GM18498 (cell line): ENCODE results near the gene SRRM3.
"Not testable (repeated sequence)": the region's sequence is repeated elsewhere in the genome, so short reads cannot be mapped to it uniquely, and the experiment has no call there.

Experiments used
- ATAC-seq: cut with Tn5 transposase; IDR thresholded peaks from one replicate; pipeline ENCODE4 v1.9.1; 2021; ENCODE audit warnings: mild to moderate bottlenecking, moderate library complexity; ENCODE audit not compliant: unreplicated experiment

Gene SRRM3

DNA sequence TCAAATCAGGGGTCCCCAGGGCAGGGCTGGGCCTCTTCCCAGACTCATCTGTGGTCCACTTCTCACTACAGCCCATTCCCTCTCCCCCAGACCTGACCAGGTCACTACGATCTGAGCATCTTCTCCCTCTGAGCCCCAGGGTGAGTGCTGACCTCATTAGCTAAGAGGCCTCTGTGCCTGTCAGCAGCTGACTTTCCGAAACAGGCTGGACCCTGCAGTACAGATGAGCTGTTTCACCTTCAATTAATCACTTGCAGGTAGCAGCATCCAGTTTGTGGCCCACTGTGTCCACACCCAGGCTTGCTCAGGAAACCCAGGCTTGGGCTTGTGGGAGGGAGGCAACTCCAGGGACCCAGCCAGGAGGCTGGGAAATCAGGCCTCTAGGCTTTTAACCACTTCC is 24.3 kb downstream of the SRRM3 start:
- no peak for ATAC-seq

- not testable (repeated sequence) for ATAC-seq
Observed at GRCh38 chr7:76226878-76227423, 25.3 kb downstream of the SRRM3 start.

DNA sequence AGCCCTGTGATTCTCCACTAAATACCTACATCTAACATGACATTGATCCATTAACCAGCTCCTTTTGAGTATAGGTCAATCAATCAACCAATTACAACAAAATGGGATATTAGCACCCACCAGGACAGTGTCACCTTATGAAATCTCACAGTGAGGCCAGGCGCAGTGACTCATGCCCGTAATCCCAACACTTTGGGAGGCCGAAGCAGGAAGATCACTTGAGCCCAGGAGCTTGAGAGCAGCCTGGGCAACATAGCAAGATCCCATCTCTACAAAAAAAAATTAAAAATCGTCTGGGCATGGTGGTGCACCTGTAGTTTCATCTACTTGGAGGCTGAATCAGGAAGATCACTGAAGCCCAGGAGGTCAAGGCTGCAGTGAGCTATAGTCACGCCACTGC is 28.5 kb downstream of the SRRM3 start:
- ATAC-seq, result no peak

GRCh38 chr7:76231071-76231470 is 29.4 kb downstream of the SRRM3 start:
- ATAC-seq, result no peak

GRCh38 chr7:76231583-76231982 is 29.9 kb downstream of the SRRM3 start:
- no peak for ATAC-seq

GRCh38 chr7:76232698-76233097 is 31.0 kb downstream of the SRRM3 start:
- ATAC-seq, result no peak

GRCh38 chr7:76233538-76234281 is 32.0 kb downstream of the SRRM3 start:
- no peak for ATAC-seq

DNA sequence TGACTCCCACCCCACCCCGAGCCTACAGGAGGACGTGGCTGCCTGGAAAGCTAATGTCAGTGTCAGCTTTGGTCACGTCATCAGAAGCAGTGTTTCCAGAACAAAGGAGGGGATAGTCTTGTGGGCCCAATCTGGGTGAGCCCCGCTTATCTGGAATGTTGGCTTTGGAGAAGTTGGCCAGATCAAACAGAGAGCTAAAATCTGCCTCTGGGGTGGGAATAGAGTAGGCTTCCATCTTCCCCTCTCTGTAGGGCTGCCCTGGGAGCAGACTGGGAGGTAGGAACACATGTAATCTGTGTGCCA is 32.5 kb downstream of the SRRM3 start:
- no peak for ATAC-seq

DNA sequence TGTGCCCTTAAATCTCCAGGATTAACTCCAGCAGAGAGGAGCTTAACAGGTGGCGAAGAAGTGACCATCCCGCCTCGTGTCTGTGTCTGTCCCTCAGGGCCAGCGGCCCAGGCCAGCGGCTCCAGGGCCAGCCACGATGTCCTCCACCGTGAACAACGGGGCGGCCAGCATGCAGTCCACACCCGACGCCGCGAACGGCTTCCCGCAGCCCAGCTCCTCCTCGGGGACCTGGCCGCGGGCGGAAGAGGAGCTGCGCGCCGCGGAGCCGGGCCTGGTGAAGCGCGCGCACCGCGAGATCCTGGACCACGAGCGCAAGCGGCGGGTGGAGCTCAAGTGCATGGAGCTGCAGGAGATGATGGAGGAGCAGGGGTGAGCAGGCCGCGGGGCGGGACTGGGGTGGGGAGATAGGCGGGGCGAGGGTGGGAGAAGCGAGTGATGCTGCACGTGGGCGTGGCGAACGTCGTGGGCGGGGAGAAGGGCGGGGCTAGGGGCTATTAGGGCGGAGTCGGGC is 33.3 kb downstream of the SRRM3 start:
- ATAC-seq, result peak; percentile 63

- ATAC-seq, result no peak
Observed at GRCh38 chr7:76236224-76236623, 34.5 kb downstream of the SRRM3 start.

GRCh38 chr7:76238326-76238725 is 36.6 kb downstream of the SRRM3 start:
- no peak for ATAC-seq

DNA sequence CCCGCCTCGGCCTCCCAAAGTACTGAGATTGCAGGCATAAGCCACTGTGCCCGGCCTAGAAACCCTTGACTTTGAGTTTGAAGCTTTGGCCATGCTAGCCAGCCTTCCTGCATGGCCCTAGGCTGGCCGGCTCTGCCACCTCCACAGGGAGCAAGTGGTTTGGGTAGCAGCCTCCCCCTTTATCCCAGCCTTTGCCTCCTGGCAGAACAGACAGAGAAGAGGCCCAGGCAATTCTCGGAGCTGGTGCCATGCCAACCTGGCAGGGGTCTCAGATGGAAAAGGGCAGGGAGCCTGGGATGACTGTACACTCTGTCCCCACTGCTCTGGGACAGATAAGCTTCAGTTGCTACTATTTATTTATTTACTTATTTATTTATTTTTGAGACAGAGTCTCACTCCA is 39.4 kb downstream of the SRRM3 start:
- no peak for ATAC-seq

- not testable (repeated sequence) for ATAC-seq
Observed at GRCh38 chr7:76242517-76243063, 40.9 kb downstream of the SRRM3 start.

- ATAC-seq, result no peak
Observed at GRCh38 chr7:76244781-76245391, 43.2 kb downstream of the SRRM3 start.

GRCh38 chr7:76246804-76247389 is 45.2 kb downstream of the SRRM3 start:
- ATAC-seq, result no peak

DNA sequence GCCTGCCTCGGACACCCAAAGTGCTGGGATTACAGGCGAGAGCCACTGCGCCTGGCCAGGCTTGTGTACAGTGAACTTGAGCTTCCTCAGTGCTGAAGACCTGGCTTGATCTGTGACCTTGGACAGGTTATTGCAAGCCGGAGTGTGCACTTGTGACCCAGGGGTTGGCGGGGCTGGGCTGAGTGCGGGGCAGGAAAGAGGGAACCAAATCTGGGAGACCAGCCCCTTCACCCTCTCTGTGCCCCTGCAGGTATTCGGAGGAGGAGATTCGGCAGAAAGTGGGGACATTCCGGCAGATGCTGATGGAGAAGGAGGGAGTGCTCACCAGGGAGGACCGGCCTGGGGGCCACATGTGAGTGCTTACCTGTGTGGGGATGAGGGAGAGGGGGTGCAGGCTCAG is 46.2 kb downstream of the SRRM3 start:
- ATAC-seq, result no peak

DNA sequence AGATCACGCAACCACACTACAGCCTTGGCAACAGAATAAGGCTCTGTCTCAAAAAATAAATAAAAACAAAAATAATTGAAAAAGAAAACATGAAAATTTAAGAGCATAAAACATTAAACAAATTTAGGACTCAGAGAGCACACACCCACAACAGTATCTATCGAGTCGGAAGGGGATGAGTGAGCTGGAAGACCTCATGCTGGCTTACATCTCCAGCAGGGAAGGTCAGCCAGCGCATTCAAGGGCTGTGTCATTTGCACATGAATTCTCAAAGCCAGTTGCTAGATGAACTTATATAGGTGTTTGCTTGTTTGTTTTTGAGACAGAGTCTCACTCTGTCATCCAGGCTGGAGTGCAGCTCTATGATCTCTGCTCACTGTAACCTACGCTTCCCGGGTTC is 50.3 kb downstream of the SRRM3 start:
- no peak for ATAC-seq

DNA sequence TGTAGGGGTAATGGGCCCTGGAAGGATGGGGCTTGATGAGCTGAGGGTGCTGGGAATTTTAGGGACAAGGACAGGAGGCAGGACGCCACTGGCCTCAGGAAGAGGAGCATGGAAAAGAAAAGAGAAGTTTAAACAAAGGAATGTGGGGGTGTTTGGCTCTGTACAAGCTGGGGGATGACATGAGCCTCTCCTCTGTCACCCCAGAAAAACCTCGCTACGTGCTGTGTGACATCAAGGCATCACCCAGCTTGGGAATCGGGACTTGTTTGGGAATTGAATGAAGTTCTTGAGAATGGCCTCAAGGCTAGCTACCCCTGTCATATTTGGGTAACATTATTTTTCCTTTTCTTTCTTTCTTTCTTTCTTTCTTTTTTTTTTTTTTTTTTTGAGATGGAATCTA is 53.1 kb downstream of the SRRM3 start:
- no peak for ATAC-seq

DNA sequence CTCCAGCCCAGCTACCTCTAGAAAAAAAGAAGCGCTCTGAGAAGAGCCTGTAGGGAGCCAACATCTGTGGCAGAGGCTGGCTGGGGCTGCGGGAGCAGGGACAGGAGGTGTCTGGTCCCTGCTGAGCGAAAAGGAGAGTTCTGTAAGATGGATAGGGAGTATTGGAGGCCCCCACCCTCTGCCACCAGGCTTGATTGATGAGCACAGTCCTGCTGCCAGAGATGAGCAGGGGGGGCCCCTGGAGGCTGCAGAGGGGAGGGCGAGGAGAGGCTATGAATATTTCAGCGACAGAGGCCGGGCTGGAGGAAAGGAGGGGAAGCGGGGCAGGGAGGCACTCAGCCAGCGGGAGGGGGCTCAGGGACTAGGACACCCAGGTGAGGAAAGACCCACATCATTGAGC is 56.3 kb downstream of the SRRM3 start:
- no peak for ATAC-seq

DNA sequence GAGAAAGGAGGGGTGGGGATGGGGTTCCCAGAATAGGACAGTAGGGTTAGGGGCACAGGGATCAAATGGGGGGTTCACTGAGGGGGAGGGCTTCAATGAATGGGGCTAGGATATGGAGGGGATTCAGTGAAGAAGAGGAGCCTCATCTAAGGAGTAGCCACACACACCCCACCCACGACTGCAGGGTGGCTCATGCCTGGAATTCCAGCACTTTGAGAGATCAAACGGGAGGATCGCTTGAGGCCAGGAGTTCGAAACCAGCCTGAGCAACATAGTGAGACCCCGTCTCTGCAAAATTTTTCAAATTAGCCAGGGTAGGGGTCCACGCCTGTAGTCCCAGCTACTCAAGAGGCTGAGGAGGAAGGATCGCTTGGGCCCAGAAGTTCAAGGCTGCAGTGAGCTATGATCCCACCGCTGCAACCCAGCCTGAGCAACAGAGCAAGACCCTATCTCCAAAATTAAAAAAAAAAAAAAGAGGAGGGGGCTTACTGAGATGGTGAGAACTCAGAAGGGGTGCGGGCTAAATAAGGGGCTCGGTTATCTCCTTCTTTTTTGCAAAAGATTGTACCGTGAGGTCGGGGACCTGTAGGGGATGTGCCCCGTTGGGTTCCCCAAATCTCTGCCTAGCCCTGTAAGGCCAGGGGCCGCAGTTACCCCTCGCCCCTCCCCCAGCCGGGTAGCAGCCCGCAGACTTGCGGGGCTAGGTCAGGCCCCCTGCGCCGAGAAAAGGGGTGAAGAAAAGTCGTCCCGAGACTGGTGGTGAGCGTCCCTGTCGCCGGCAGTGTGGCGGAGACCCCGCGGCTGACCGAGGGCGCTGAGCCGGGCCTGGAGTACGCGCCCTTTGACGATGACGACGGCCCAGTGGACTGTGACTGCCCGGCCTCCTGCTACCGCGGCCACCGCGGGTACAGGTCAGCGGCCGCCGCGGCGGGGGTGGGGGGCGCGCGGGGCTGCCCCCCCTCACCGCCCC is 57.7 kb downstream of the SRRM3 start:
- no peak for ATAC-seq
